Smooth muscle cell (in vitro differentiated cells): Measurements from ENCODE around the gene KPNA6. TPM values are rescaled to one million over a fixed set of nuclear protein-coding genes. Genes with fewer than 3 reads are reported as not detected.
"Not testable (repeated sequence)": the region's sequence is repeated elsewhere in the genome, so short reads cannot be mapped to it uniquely, and the experiment has no call there.

ENCODE experiments used
- DNase-seq: peaks from one replicate; lab custom pipeline; 2025; ENCODE audit not compliant: unreplicated experiment; lab: John Stamatoyannopoulos, UW
- H2AFZ ChIP-seq: fragments of 200-600 bp; sonication (generic); 2 replicates; pipeline ENCODE4 v1.6.0; 2016; ENCODE audit warnings: antibody characterized with exemption, low read depth, mild to moderate bottlenecking
- H3F3A ChIP-seq: fragments of 200-600 bp; sonication (generic); 2 replicates; pipeline ENCODE4 v1.6.0; 2017; ENCODE audit warnings: antibody characterized with exemption, low read depth
- H3K27ac ChIP-seq: fragments of 200-600 bp; sonication (generic); 2 replicates; pipeline ENCODE4 v1.5.1; 2016; ENCODE audit warnings: low read depth, mild to moderate bottlenecking
- H3K27me3 ChIP-seq: fragments of 200-600 bp; sonication (generic); 2 replicates; pipeline ENCODE4 v1.6.1; 2016; ENCODE audit warnings: low read depth, mild to moderate bottlenecking
- H3K36me3 ChIP-seq: fragments of 200-600 bp; sonication (generic); 2 replicates; pipeline ENCODE4 v1.5.1; 2016; ENCODE audit warnings: low read depth
- H3K4me1 ChIP-seq: fragments of 200-600 bp; sonication (generic); 2 replicates; pipeline ENCODE4 v1.5.1; 2016; ENCODE audit warnings: low read depth
- H3K4me2 ChIP-seq: fragments of 200-600 bp; sonication (generic); 2 replicates; pipeline ENCODE4 v1.6.0; 2016; ENCODE audit warnings: mild to moderate bottlenecking
- H3K4me3 ChIP-seq: fragments of 200-600 bp; sonication (generic); 2 replicates; pipeline ENCODE4 v1.5.1; 2016; ENCODE audit warnings: mild to moderate bottlenecking
- H3K79me2 ChIP-seq: fragments of 200-600 bp; sonication (generic); 2 replicates; pipeline ENCODE4 v1.6.0; 2016; ENCODE audit warnings: low read depth, mild to moderate bottlenecking
- H3K9ac ChIP-seq: fragments of 200-600 bp; sonication (generic); 2 replicates; pipeline ENCODE4 v1.6.0; 2016; ENCODE audit warnings: low read depth
- H3K9me3 ChIP-seq: fragments of 200-600 bp; sonication (generic); replicated peaks from 2 replicates; pipeline ENCODE4 v1.5.1; 2016; ENCODE audit warnings: low read depth
- H4K20me1 ChIP-seq: fragments of 200-600 bp; sonication (generic); 2 replicates; pipeline ENCODE4 v1.6.0; 2016; ENCODE audit warnings: low read depth
- WGBS: methylation state at CpG from one replicate; pipeline ENCODE4 v1.1.7; 2016; ENCODE audit warnings: low lambda C conversion rate; 5-methylcytosine and 5-hydroxymethylcytosine counted together
- polyA plus RNA-seq: library from polyadenylated mRNA; unstranded; fragments of >200 nt; fragmentation: Nextera tagmentation; extraction: Ambion mirVana; gene quantifications from 2 replicates; pipeline ENCODE4 v1.2.1, GENCODE V29; 2016
- total RNA-seq: library from RNA; depleted of rRNA; stranded (reverse); fragments of >200 nt; gene quantifications from 2 replicates; pipeline ENCODE4 v1.2.3, GENCODE V29; 2014
- TF ChIP-seq, protein P1 (sequence below): fragments of 200-600 bp; sonication (generic); IDR thresholded peaks from 2 replicates; pipeline ENCODE4 v1.5.1; 2017; ENCODE audit warnings: borderline replicate concordance, mild to moderate bottlenecking, antibody characterized with exemption; ENCODE audit not compliant: insufficient read depth, poor library complexity, severe bottlenecking

KPNA6 gene
- total and polyA plus RNA-seq, 2 experiments from 2014 or later, result 29.1 to 35.8 TPM

DNA sequence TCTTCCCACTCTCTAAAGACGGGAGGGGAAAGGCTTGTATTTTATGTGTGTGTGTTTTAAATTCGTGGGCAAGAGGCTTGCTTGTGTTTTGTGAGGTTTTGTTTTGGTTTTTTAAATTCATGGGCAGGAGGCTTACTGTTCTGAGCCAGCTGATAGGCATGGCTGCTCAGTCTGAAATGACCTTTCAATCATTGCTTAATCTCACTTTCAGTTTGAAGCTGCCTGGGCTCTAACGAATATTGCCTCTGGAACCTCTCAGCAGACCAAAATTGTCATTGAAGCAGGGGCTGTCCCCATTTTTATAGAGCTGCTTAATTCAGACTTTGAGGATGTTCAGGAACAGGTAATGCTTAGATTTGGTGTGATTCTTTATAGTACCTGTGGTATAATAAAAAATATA, 51.3 kb downstream of the KPNA6 start:
- Histone ChIP-seq H2AFZ (no peak overlapping the region), H3K79me2 (peaks cover 5% of the 10 kb centered on the region), H3K36me3 (peaks cover 28% of the 10 kb centered on the region), H3K4me1 (no peaks in the 10 kb centered on the region), H4K20me1 (peaks cover 22% of the 10 kb centered on the region), H3K27me3 (no peaks in the 10 kb centered on the region), H3K4me3 (no peak overlapping the region), H3K9ac (no peak overlapping the region), H3F3A (no peaks in the 10 kb centered on the region), H3K4me2 (no peak overlapping the region), H3K27ac (no peak overlapping the region), H3K9me3 (no peaks in the 10 kb centered on the region)
- WGBS, result 86% methylated on average over 3 of the region's 3 CpGs
- no peak for DNase-seq
- TF ChIP-seq, protein P1, sequence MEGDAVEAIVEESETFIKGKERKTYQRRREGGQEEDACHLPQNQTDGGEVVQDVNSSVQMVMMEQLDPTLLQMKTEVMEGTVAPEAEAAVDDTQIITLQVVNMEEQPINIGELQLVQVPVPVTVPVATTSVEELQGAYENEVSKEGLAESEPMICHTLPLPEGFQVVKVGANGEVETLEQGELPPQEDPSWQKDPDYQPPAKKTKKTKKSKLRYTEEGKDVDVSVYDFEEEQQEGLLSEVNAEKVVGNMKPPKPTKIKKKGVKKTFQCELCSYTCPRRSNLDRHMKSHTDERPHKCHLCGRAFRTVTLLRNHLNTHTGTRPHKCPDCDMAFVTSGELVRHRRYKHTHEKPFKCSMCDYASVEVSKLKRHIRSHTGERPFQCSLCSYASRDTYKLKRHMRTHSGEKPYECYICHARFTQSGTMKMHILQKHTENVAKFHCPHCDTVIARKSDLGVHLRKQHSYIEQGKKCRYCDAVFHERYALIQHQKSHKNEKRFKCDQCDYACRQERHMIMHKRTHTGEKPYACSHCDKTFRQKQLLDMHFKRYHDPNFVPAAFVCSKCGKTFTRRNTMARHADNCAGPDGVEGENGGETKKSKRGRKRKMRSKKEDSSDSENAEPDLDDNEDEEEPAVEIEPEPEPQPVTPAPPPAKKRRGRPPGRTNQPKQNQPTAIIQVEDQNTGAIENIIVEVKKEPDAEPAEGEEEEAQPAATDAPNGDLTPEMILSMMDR, result no peak

DNA sequence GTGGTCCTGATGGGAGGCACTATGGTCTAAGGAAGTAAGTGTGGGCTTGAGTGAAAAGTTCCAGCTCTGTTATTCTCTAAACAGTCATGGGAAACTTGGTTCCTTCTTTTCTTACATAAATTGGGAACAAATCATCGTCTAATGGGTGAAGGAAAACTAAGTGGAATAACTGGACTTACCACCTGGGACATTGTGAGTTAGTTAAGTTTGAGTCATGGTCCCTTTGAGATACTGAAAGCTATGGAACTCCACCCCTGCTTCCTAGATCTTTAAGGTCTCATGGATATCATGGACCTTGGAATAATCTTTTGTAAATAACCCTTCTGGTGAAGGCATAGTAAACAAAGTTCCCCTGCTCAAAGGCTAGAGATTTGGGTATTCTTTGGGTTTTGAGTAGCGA, 55.5 kb downstream of the KPNA6 start:
- Histone ChIP-seq H4K20me1 (no peaks in the 10 kb centered on the region), H3F3A (no peaks in the 10 kb centered on the region), H2AFZ (no peak overlapping the region), H3K27me3 (no peaks in the 10 kb centered on the region), H3K4me1 (no peaks in the 10 kb centered on the region), H3K9me3 (no peaks in the 10 kb centered on the region), H3K4me2 (no peak overlapping the region), H3K36me3 (peaks cover 14% of the 10 kb centered on the region), H3K4me3 (no peak overlapping the region), H3K9ac (no peak overlapping the region), H3K79me2 (no peaks in the 10 kb centered on the region), H3K27ac (peak overlapping the region; percentile 31)
- TF ChIP-seq, protein P1, result no peak
- 95% methylated on average over 2 of the region's 2 CpGs for WGBS
- DNase-seq, result no peak

- not testable (repeated sequence) for H3K9me3 ChIP-seq, H3K4me2 ChIP-seq, H4K20me1 ChIP-seq, H3K79me2 ChIP-seq, H3K4me3 ChIP-seq, H3K4me1 ChIP-seq, H3F3A ChIP-seq, DNase-seq, H3K27ac ChIP-seq, H3K9ac ChIP-seq, H3K27me3 ChIP-seq, H2AFZ ChIP-seq
- 98% methylated on average over 10 of the region's 10 CpGs for WGBS
- H3K36me3 ChIP-seq, result peaks cover 14% of the 10 kb centered on the region
Observed at GRCh38 chr1:32165633-32166032, 57.8 kb downstream of the KPNA6 start.

- H3K4me2 ChIP-seq, result no peak overlapping the region
- H3K4me3 ChIP-seq, result no peak overlapping the region
- H3K36me3 ChIP-seq, result peaks cover 3% of the 10 kb centered on the region
- TF ChIP-seq, protein P1, result no peak
- H3K79me2 ChIP-seq, result no peaks in the 10 kb centered on the region
- no peak overlapping the region for H3K27ac ChIP-seq
- 86% methylated on average over 4 of the region's 4 CpGs for WGBS
- no peak overlapping the region for H3K9ac ChIP-seq
- H3K4me1 ChIP-seq, result no peaks in the 10 kb centered on the region
- no peaks in the 10 kb centered on the region for H4K20me1 ChIP-seq
- no peaks in the 10 kb centered on the region for H3F3A ChIP-seq
- H3K27me3 ChIP-seq, result no peaks in the 10 kb centered on the region
- H3K9me3 ChIP-seq, result no peaks in the 10 kb centered on the region
- no peak overlapping the region for H2AFZ ChIP-seq
- DNase-seq, result no peak
Observed at GRCh38 chr1:32170991-32171390, 63.1 kb downstream of the KPNA6 start.
